Ascending aorta (tissue), 2 donors: Measurements from ENCODE around the gene DNAH8. TPM values are rescaled to one million over a fixed set of nuclear protein-coding genes. Genes with fewer than 3 reads are reported as not detected.

Experiments
- DNase-seq, 2 donors: peaks; one replicate each; pipeline ENCODE4 v3.0.0-alpha.2; 2019; ENCODE audit warnings: low spot score in 2 of 2
- H3K27ac ChIP-seq, 2 donors: fragments of 200-600 bp; sonication (generic); one replicate each; pipeline ENCODE4 v1.5.1; 2016 to 2017; ENCODE audit warnings: mild to moderate bottlenecking in 1 of 2
- H3K27me3 ChIP-seq: fragments of 200-600 bp; sonication (generic); one replicate; pipeline ENCODE4 v1.5.1; 2017
- H3K36me3 ChIP-seq, 2 donors: fragments of 200-600 bp; sonication (generic); one replicate each; pipeline ENCODE4 v1.5.1; 2016
- H3K4me1 ChIP-seq, 2 donors: fragments of 200-600 bp; sonication (generic); one replicate each; pipeline ENCODE4 v1.5.1; 2016 to 2017; ENCODE audit warnings: mild to moderate bottlenecking in 1 of 2
- H3K4me3 ChIP-seq, 2 donors: fragments of 200-600 bp; sonication (generic); one replicate each; pipeline ENCODE4 v1.5.1; 2016 to 2017; ENCODE audit warnings: mild to moderate bottlenecking in 1 of 2
- H3K9me3 ChIP-seq, 2 donors: fragments of 200-600 bp; sonication (generic); one replicate each; pipeline ENCODE4 v1.5.1; 2016
- intact Hi-C: fragments of 100-400 bp; cut with DNase I; formaldehyde crosslinking; loops from one replicate; pipeline ENCODE4 v1.15.1; 2023
- total RNA-seq: library from RNA; depleted of rRNA; stranded (reverse); fragments of >200 nt; gene quantifications from one replicate; pipeline ENCODE4 v1.1.0, GENCODE V29; 2016
- TF ChIP-seq, protein P1 (sequence below), 3 experiments: fragments of 200-600 bp in 2 of 3; fragments of 450-650 bp in 1 of 3; sonication (generic) in 2 of 3; IDR thresholded peaks; one replicate each; pipeline ENCODE4 v1.5.1; 2016 to 2019; ENCODE audit warnings: antibody characterized with exemption in 3 of 3, mild to moderate bottlenecking in 1 of 3, moderate library complexity in 1 of 3

Gene DNAH8
- total RNA-seq, 1 donor from 2014 or later = not detected

DNA sequence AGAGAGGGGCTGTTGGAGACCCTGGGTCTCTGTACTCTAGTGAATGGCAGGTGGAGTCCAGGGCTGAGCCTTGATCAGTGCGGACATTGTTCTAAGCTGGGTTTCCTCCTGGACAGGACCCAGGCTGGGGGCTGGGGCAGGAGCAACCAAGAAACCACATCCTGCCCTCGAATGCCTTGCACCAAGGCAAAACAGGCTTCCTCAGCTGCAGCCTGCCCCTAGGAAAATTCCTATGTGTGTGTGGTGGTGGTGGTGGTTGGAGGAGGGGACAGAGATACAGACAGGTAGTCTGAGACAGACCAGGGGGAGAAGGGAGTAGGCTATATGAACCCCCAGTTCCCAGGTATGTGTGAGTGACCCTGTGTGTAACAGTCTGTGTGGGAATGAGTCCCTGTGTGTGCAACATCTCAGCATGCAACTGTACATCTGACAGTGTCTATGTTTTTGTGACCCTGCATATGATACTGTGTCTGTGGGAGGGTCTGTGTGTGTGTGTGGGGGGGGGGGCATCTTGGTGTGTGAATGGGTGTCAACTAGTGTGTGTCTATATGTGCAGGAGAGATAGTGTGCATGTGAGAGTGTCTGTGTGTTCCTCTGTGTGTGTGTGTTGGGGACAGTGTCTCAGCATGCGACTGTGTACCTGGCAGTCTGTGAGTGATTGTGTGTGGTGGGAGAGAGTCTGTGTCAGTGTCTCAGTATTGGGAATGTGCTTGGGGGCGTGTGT, 336.4 kb downstream of the DNAH8 start:
- intact Hi-C loops = no loop called here
- Histone ChIP-seq H3K4me3 (no peak overlapping the region), H3K4me1 (no peaks in the 10 kb centered on the region), H3K36me3 (no peaks in the 10 kb centered on the region), H3K27me3 (peaks cover 12% of the 10 kb centered on the region), H3K9me3 (no peaks in the 10 kb centered on the region), H3K27ac (no peak overlapping the region)
- DNase-seq = no peak
- TF ChIP-seq, protein P1, sequence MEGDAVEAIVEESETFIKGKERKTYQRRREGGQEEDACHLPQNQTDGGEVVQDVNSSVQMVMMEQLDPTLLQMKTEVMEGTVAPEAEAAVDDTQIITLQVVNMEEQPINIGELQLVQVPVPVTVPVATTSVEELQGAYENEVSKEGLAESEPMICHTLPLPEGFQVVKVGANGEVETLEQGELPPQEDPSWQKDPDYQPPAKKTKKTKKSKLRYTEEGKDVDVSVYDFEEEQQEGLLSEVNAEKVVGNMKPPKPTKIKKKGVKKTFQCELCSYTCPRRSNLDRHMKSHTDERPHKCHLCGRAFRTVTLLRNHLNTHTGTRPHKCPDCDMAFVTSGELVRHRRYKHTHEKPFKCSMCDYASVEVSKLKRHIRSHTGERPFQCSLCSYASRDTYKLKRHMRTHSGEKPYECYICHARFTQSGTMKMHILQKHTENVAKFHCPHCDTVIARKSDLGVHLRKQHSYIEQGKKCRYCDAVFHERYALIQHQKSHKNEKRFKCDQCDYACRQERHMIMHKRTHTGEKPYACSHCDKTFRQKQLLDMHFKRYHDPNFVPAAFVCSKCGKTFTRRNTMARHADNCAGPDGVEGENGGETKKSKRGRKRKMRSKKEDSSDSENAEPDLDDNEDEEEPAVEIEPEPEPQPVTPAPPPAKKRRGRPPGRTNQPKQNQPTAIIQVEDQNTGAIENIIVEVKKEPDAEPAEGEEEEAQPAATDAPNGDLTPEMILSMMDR (IDR thresholded peaks at IDR 0.05) = no peak

DNA sequence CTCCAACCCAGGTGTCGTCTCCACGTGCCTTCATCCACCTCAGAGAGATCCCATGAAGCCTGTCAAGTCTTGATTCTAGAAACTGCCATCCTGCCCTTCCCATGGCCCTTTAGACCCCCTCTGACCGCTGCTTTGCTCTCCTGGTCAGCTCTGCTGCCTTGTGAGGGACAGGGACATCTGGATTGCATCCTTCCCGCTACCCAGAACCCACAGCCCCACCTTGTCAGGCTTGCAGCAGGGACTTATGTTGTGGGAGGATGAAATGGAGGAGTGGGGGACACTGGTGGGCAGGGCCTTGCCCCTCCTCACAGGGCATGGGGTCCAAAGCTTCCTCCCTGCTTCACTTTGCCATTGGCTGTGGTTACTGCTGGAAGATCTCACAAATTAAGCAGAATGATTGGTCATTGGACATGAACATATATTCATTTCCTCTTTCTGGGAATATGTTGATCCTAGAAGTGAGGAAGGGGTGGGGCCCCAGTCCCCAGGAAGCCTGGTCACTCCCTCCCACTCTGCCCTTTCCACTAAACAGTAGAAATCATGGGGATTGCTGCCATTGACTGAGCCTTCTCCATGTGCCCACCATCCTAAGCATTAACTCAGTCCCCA, 338.0 kb downstream of the DNAH8 start:
- Histone ChIP-seq H3K9me3 (no peaks in the 10 kb centered on the region), H3K4me1 (no peaks in the 10 kb centered on the region), H3K4me3 (no peak overlapping the region), H3K36me3 (no peaks in the 10 kb centered on the region), H3K27ac (no peak overlapping the region), H3K27me3 (peaks cover 12% of the 10 kb centered on the region)
- TF ChIP-seq, protein P1 (IDR thresholded peaks at IDR 0.05) = no peak
- intact Hi-C loops = no loop called here
- DNase-seq = no peak

DNA sequence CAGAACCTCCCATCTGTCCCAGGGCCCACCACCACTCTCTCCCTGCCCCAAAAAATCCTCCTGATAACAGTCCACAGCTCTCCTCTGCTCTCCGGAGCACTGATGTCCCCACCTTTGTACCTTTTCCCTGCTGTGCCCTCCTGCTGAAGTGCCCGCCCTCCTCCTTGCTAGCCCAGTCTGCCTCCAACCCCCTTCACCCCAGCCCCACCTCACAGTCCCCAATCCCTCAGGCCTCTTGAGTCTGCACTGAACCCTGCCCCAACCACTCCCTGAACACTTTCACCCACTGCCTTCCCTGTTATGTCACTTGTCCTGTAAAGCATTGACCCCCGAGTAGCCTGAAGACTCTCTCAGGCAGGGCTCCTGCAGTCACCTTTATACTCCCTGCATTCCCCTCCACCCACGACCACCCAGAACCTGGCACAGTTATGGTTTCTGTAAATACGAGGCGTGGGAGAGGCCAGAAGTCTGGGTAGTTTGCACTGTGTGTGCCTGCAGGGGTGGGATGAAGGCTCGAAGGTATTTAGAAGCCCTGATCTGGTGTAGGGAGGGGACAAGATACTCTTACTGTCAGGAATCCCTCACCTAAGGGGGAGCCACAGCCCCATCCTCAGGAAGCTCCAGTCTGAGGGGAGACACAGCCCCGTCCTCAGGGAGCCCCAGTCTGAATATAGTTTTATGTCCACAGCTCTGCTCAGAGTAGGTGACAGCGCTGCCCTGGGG, 338.9 kb downstream of the DNAH8 start:
- DNase-seq = no peak
- TF ChIP-seq, protein P1 (IDR thresholded peaks at IDR 0.05) = no peak
- Histone ChIP-seq H3K27me3 (peaks cover 5% of the 10 kb centered on the region), H3K27ac (no peak overlapping the region), H3K9me3 (no peaks in the 10 kb centered on the region), H3K4me1 (no peaks in the 10 kb centered on the region), H3K4me3 (no peak overlapping the region), H3K36me3 (no peaks in the 10 kb centered on the region)
- intact Hi-C loops = no loop called here

DNA sequence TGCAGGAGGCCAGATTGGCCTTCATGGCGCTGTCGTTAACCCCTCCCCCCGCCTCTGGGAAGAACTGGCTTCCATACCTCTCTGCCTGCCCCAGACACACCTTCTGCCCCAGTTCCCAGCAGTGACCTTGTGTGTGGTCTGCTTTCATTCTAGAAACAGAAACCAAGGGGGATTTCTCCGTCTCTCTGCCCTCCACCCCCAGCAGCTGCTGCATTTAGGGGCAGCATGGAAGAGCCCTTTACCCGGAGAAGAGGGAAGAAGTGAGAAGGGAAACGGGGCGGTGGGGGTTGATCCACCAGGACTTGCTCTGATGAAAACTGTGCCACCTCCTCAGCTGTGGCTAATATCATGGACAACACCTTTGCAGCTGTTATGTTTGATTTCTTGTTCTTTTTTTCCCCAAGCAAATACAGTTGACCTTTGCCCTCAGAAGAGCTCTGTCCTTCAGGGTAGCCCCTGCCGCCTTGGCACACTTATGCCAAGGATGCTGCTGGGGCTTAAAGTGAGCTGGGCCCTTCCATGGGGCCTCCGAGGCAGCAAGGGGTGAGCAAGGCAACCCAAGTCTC, 339.5 kb downstream of the DNAH8 start:
- TF ChIP-seq, protein P1 (IDR thresholded peaks at IDR 0.05) = no peak
- no peak overlapping the region for H3K4me3 ChIP-seq
- intact Hi-C loops = no loop called here
- H3K36me3 ChIP-seq = no peaks in the 10 kb centered on the region
- no peaks in the 10 kb centered on the region for H3K9me3 ChIP-seq
- no peaks in the 10 kb centered on the region for H3K27me3 ChIP-seq
- H3K4me1 ChIP-seq = no peaks in the 10 kb centered on the region
- H3K27ac ChIP-seq = no peak overlapping the region
- no peak for DNase-seq

DNA sequence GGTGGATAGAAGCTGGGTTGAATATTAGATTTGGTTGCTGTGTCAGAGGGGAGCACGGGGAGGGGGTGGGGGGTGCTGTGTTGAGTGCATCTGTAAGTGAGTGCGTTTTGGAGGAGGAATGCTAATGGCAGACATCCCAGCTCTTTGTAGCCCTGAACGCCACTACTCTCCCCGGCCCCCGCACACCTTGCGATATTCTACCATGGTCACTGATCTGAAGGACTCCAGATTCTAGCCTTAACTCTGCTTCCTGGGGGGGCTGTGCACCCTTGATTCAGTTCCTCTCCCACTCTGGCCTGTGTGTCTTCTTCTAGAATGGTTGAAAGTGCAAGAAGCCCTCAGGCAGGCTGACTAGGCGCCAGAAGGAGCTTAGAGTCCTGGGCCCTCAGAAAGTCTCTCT, 340.6 kb downstream of the DNAH8 start:
- no peak overlapping the region for H3K27ac ChIP-seq
- no peaks in the 10 kb centered on the region for H3K4me1 ChIP-seq
- TF ChIP-seq, protein P1 (IDR thresholded peaks at IDR 0.05) = no peak
- no peaks in the 10 kb centered on the region for H3K36me3 ChIP-seq
- no peaks in the 10 kb centered on the region for H3K27me3 ChIP-seq
- DNase-seq = no peak
- no peaks in the 10 kb centered on the region for H3K9me3 ChIP-seq
- H3K4me3 ChIP-seq = no peak overlapping the region
- intact Hi-C loops = no loop called here
